Measurements from ENCODE around the gene CENPP.
A peak's percentile ranks its signal among the peaks of the same experiment; 100 is the strongest.

DNA sequence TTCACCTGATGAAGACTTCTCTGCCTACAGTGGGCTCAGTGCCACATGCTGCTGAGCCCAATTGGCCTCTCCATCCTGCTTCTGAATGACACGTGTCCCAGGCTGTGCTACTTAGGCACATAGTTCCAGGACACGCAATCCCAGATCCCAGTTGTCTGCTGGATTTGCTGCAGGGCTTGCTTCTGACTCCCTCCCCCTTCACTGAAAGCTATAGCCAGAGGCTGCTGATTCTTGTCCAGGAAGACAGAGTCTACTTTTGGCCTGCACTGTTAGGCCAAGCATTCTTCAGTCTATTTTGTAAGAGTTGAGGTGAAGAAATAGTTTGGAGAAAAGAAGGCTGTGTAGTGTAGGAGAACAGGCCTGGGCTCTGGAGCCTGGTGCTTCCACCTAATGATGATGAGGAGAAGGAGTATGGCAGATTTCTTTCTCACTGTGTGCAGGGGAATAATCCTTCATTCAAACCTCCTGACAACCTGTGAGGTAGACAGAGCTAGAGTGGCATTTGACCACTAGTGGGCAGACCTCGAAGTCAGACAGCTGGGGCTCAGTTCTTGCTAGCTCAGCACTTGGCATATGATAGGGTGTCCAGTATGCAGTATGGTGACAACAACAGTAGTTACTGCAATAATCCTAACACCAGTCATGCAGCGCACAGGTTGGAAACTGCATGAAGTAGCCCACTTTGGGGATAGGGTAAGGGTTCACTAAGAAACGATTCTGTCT lies 176.1 kb downstream of the CENPP start:
- TF ChIP-seq, protein P1, sequence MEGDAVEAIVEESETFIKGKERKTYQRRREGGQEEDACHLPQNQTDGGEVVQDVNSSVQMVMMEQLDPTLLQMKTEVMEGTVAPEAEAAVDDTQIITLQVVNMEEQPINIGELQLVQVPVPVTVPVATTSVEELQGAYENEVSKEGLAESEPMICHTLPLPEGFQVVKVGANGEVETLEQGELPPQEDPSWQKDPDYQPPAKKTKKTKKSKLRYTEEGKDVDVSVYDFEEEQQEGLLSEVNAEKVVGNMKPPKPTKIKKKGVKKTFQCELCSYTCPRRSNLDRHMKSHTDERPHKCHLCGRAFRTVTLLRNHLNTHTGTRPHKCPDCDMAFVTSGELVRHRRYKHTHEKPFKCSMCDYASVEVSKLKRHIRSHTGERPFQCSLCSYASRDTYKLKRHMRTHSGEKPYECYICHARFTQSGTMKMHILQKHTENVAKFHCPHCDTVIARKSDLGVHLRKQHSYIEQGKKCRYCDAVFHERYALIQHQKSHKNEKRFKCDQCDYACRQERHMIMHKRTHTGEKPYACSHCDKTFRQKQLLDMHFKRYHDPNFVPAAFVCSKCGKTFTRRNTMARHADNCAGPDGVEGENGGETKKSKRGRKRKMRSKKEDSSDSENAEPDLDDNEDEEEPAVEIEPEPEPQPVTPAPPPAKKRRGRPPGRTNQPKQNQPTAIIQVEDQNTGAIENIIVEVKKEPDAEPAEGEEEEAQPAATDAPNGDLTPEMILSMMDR (IDR thresholded peaks at IDR 0.05; ENCODE audit: insufficient read depth, low read length, poor library complexity, severe bottlenecking), result peak; percentile 18
- no peak for TF ChIP-seq EZH2phosphoT487 (conservative IDR thresholded peaks at IDR 0.05; ENCODE audit: low read length)
